ENCODE data around the gene BECN2. TPM values are rescaled to one million over a fixed set of nuclear protein-coding genes. Genes with fewer than 3 reads are reported as not detected.
A peak's percentile ranks its signal among the peaks of the same experiment; 100 is the strongest.

Gene BECN2
- total RNA-seq, 4 donors from 2014 or later, result not detected

- no peak overlapping the region for H3K4me3 ChIP-seq
- WGBS, 2 donors (ENCODE audit: low coverage in 1 of 2), result 92 to 96% methylated on average over 5 to 6 of the region's 10 CpGs
- no peaks in the 10 kb centered on the region for H3K9me3 ChIP-seq
- no peaks in the 10 kb centered on the region for H3K36me3 ChIP-seq
- no peak for TF ChIP-seq POLR2A (IDR thresholded peaks at IDR 0.05)
- TF ChIP-seq POLR2AphosphoS5 (IDR thresholded peaks at IDR 0.05), result no peak
- TF ChIP-seq CTCF (IDR thresholded peaks at IDR 0.05), result no peak
- no peak for TF ChIP-seq EP300 (IDR thresholded peaks at IDR 0.05)
- no peak overlapping the region for H3K27ac ChIP-seq
- peaks cover 10% of the 10 kb centered on the region for H3K27me3 ChIP-seq
- H3K4me1 ChIP-seq, result no peaks in the 10 kb centered on the region
- ATAC-seq, result no peak
Observed at GRCh38 chr1:241924080-241924808, 33.3 kb upstream of the BECN2 start.

DNA sequence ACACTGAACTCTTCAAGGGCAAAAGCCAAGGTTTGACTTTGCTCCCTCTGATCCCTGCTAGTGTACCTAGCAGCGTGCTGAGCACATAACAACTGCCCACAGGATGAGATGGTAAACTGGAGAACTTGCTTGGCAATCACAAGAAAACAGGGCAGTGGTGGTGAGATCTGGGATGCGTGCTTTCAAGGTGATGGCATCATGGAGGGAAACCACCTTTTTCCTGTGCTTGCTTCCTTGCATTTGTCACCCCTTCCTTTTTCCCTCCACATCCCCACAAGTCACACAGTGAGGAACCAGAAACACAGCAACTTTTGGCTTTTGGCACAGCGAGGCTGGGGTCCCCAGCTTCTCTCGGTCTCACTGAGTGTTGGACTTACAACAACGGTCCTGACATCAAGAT is 31.4 kb upstream of the BECN2 start:
- H3K4me3 ChIP-seq, result no peak overlapping the region
- TF ChIP-seq CTCF (IDR thresholded peaks at IDR 0.05) (no peak), POLR2AphosphoS5 (IDR thresholded peaks at IDR 0.05) (no peak), EP300 (IDR thresholded peaks at IDR 0.05) (no peak), POLR2A (IDR thresholded peaks at IDR 0.05) (no peak)
- ATAC-seq, result no peak
- WGBS, 2 donors (ENCODE audit: low coverage in 1 of 2), result 56 to 79% methylated on average over 1 to 3 of the region's 5 CpGs
- peaks cover 10% of the 10 kb centered on the region for H3K27me3 ChIP-seq
- H3K9me3 ChIP-seq, result no peaks in the 10 kb centered on the region
- no peaks in the 10 kb centered on the region for H3K36me3 ChIP-seq
- H3K27ac ChIP-seq, result no peak overlapping the region
- H3K4me1 ChIP-seq, result no peaks in the 10 kb centered on the region

DNA sequence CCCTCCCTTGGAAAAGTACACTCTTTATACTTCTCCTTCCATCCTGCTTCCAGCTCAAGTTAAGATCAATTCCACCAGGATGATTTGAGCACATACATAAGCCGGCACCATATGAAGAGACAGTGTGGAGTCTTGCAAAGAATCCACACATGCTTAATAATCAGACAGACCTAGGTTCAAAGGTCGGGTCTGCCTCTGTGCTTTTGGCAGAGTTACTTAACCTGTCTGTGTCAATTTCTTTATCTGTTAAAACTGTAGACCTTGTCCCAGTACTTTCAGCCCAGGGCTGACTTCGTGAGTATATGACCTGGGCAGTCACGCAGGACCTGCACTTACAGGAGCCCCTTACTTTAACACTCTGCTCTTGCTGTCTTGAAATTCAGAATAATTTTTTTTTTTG is 30.2 kb upstream of the BECN2 start:
- no peak overlapping the region for H3K4me3 ChIP-seq
- no peaks in the 10 kb centered on the region for H3K4me1 ChIP-seq
- H3K9me3 ChIP-seq, result no peaks in the 10 kb centered on the region
- WGBS, 2 donors (ENCODE audit: low coverage in 1 of 2), result 58 to 63% methylated on average over 3 to 4 of the region's 4 CpGs
- H3K36me3 ChIP-seq, result no peaks in the 10 kb centered on the region
- peaks cover 10% of the 10 kb centered on the region for H3K27me3 ChIP-seq
- no peak for ATAC-seq
- H3K27ac ChIP-seq, result no peak overlapping the region
- TF ChIP-seq CTCF (IDR thresholded peaks at IDR 0.05) (no peak), POLR2A (IDR thresholded peaks at IDR 0.05) (no peak), EP300 (IDR thresholded peaks at IDR 0.05) (no peak), POLR2AphosphoS5 (IDR thresholded peaks at IDR 0.05) (no peak)

GRCh38 chr1:241932845-241933244 is 24.7 kb upstream of the BECN2 start:
- Histone ChIP-seq H3K36me3 (no peaks in the 10 kb centered on the region), H3K27ac (no peak overlapping the region), H3K27me3 (peaks cover 3% of the 10 kb centered on the region), H3K4me3 (no peak overlapping the region), H3K4me1 (no peaks in the 10 kb centered on the region), H3K9me3 (no peaks in the 10 kb centered on the region)
- 74% methylated on average over 4 of the region's 6 CpGs; no CpG with 5 or more reads in 1 of the 2 donors for WGBS, 2 donors (ENCODE audit: low coverage in 1 of 2)
- no peak for TF ChIP-seq POLR2AphosphoS5 (IDR thresholded peaks at IDR 0.05)
- TF ChIP-seq CTCF (IDR thresholded peaks at IDR 0.05), result no peak
- no peak for TF ChIP-seq EP300 (IDR thresholded peaks at IDR 0.05)
- TF ChIP-seq POLR2A (IDR thresholded peaks at IDR 0.05), result no peak
- no peak for ATAC-seq

DNA sequence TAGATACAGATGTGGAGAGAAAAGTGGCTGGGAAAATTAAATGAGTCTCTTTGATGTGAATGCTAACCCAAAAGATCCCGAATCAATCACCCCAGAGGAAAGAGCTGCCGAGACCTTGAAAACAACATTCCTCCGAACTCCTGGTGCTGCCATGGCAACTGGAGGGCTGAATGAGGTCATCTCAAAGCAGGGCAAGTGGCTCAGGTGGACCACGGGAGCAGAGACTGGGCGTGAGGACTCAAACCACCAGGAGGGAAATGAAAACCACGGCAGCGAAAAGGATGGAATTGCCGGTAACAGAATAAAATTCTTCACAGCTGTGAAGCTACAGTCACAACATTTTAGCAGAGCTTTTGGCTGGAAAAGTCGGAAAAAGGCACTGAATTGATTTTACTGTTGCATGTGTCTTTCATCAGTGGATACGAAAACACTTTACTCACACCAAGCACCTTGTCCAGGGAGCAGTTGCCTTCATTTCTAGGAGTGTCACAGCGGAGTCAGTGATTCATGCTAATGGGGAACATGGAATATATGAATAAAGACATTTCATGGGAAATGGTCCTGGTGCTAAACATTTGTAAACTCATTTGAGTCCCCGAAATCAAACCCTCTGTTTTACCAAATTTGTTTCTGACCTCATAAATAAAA is 23.2 kb upstream of the BECN2 start:
- Histone ChIP-seq H3K36me3 (no peaks in the 10 kb centered on the region), H3K4me3 (no peak overlapping the region), H3K27ac (no peak overlapping the region), H3K4me1 (no peaks in the 10 kb centered on the region), H3K9me3 (peaks cover 0 to 6% (median 0%) of the 10 kb centered on the region in 3 donors), H3K27me3 (no peaks in the 10 kb centered on the region)
- WGBS, 2 donors (ENCODE audit: low coverage in 1 of 2), result 25 to 29% methylated on average over 10 to 12 of the region's 12 CpGs
- TF ChIP-seq EP300 (IDR thresholded peaks at IDR 0.05) (no peak), POLR2A (IDR thresholded peaks at IDR 0.05) (no peak), CTCF (IDR thresholded peaks at IDR 0.05) (no peak), POLR2AphosphoS5 (IDR thresholded peaks at IDR 0.05) (no peak)
- peak; percentile 39 for ATAC-seq

Measured in gastroesophageal sphincter (tissue), 4 donors.